HCT116 (cell line): ENCODE data around the gene IGSF21.

ENCODE experiments used
- CTCF ChIP-seq, 3 experiments: fragments of 200-600 bp in 1 of 3; sonication (generic) in 1 of 3; IDR thresholded peaks in 2 of 3; conservative IDR thresholded peaks in 1 of 3; 2 replicates each; pipeline ENCODE4 v1.5.1; 2012 to 2017; ENCODE audit warnings: low read depth in 2 of 3, low read length in 2 of 3, antibody characterized with exemption in 1 of 3, borderline replicate concordance in 1 of 3, control low read depth in 1 of 3, mild to moderate bottlenecking in 1 of 3, mixed read lengths in 1 of 3, mixed run types in 1 of 3, moderate library complexity in 1 of 3; ENCODE audit not compliant: insufficient read depth in 1 of 3
- REST ChIP-seq: IDR thresholded peaks from 2 replicates; pipeline ENCODE4 v1.6.1; 2012; ENCODE audit warnings: low read depth

GRCh38 chr1:18058981-18059605 lies 48.5 kb upstream of the IGSF21 start:
- no peak for TF ChIP-seq CTCF (IDR thresholded peaks at IDR 0.05 in 2 of 3, conservative IDR thresholded peaks at IDR 0.05 in 1 of 3; ENCODE audit: borderline replicate concordance in 1 of 3, insufficient read depth in 1 of 3, low read depth in 2 of 3, low read length in 2 of 3)
- TF ChIP-seq REST = no peak
